Ishikawa (cell line): ENCODE results near the gene CSTB.

ENCODE experiments used
- CEBPB ChIP-seq: IDR thresholded peaks from 2 replicates; pipeline ENCODE4 v1.6.1; 2012
- CREB1 ChIP-seq: IDR thresholded peaks from 2 replicates; pipeline ENCODE4 v1.6.1; 2012; ENCODE audit warnings: low read depth
- EGR1 ChIP-seq: IDR thresholded peaks from 2 replicates; pipeline ENCODE4 v1.6.1; 2012
- EP300 ChIP-seq: IDR thresholded peaks from 2 replicates; pipeline ENCODE4 v1.6.1; 2012; ENCODE audit warnings: borderline replicate concordance
- FOXM1 ChIP-seq: IDR thresholded peaks from 2 replicates; pipeline ENCODE4 v1.6.1; 2012; ENCODE audit warnings: low read depth, borderline replicate concordance
- NFIC ChIP-seq: IDR thresholded peaks from 2 replicates; pipeline ENCODE4 v1.6.1; 2012
- RAD21 ChIP-seq: IDR thresholded peaks from 2 replicates; pipeline ENCODE4 v1.6.1; 2012; ENCODE audit warnings: low read depth
- TAF1 ChIP-seq: IDR thresholded peaks from 2 replicates; pipeline ENCODE4 v1.6.1; 2012; ENCODE audit warnings: low read depth, mild to moderate bottlenecking
- TCF12 ChIP-seq: IDR thresholded peaks from 2 replicates; pipeline ENCODE4 v1.6.1; 2012; ENCODE audit warnings: low read depth
- TEAD4 ChIP-seq: IDR thresholded peaks from 2 replicates; pipeline ENCODE4 v1.6.1; 2012
- YY1 ChIP-seq: IDR thresholded peaks from 2 replicates; pipeline ENCODE4 v1.6.1; 2012; ENCODE audit warnings: low read depth
- ZBTB7A ChIP-seq: IDR thresholded peaks from 2 replicates; pipeline ENCODE4 v1.6.1; 2012; ENCODE audit warnings: low read depth
- TF ChIP-seq, protein P1 (sequence below): IDR thresholded peaks from 2 replicates; pipeline ENCODE4 v1.6.1; 2012; ENCODE audit warnings: low read depth, mild to moderate bottlenecking
- TF ChIP-seq, protein P2 (sequence below): IDR thresholded peaks from 2 replicates; pipeline ENCODE4 v1.6.1; 2012
- TF ChIP-seq, protein P3 (sequence below): IDR thresholded peaks from 2 replicates; pipeline ENCODE4 v1.6.1; 2012

Gene CSTB

GRCh38 chr21:43809853-43810504, 33.9 kb upstream of the CSTB start:
- TF ChIP-seq TAF1 (no peak), NFIC (no peak), YY1 (no peak), TCF12 (no peak), ZBTB7A (no peak), TEAD4 (no peak), RAD21 (no peak)
- TF ChIP-seq, protein P1, sequence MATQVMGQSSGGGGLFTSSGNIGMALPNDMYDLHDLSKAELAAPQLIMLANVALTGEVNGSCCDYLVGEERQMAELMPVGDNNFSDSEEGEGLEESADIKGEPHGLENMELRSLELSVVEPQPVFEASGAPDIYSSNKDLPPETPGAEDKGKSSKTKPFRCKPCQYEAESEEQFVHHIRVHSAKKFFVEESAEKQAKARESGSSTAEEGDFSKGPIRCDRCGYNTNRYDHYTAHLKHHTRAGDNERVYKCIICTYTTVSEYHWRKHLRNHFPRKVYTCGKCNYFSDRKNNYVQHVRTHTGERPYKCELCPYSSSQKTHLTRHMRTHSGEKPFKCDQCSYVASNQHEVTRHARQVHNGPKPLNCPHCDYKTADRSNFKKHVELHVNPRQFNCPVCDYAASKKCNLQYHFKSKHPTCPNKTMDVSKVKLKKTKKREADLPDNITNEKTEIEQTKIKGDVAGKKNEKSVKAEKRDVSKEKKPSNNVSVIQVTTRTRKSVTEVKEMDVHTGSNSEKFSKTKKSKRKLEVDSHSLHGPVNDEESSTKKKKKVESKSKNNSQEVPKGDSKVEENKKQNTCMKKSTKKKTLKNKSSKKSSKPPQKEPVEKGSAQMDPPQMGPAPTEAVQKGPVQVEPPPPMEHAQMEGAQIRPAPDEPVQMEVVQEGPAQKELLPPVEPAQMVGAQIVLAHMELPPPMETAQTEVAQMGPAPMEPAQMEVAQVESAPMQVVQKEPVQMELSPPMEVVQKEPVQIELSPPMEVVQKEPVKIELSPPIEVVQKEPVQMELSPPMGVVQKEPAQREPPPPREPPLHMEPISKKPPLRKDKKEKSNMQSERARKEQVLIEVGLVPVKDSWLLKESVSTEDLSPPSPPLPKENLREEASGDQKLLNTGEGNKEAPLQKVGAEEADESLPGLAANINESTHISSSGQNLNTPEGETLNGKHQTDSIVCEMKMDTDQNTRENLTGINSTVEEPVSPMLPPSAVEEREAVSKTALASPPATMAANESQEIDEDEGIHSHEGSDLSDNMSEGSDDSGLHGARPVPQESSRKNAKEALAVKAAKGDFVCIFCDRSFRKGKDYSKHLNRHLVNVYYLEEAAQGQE: no peak

DNA sequence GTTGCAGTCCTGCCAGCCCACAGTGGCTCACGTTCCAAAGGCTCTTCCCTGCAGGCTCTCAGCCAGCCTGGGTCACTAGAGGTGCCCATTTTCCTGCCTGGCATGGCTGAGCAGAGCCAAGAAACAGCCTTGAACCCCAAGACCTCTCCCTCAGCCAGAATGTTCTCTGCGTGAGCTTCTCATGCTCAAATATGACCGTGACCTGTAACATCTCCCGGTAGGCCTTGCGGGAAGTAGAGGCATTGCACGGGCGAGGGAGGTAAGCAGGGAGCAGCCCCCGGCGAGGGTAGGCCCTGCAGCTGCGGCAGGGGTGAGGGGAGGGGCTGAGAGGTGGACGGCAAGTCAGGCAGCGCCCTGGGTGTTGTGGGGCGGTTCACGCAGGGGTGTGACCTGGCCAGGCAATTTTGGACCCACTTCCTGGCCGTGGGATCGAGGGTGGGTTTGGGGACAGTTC, 33.3 kb upstream of the CSTB start:
- TF ChIP-seq FOXM1: no peak
- TF ChIP-seq ZBTB7A: no peak
- no peak for TF ChIP-seq NFIC
- no peak for TF ChIP-seq CEBPB
- TF ChIP-seq RAD21: no peak
- no peak for TF ChIP-seq EGR1
- no peak for TF ChIP-seq EP300
- no peak for TF ChIP-seq TCF12
- TF ChIP-seq TAF1: no peak
- TF ChIP-seq, protein P1: no peak
- TF ChIP-seq, protein P2, sequence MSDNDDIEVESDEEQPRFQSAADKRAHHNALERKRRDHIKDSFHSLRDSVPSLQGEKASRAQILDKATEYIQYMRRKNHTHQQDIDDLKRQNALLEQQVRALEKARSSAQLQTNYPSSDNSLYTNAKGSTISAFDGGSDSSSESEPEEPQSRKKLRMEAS: no peak
- no peak for TF ChIP-seq CREB1

DNA sequence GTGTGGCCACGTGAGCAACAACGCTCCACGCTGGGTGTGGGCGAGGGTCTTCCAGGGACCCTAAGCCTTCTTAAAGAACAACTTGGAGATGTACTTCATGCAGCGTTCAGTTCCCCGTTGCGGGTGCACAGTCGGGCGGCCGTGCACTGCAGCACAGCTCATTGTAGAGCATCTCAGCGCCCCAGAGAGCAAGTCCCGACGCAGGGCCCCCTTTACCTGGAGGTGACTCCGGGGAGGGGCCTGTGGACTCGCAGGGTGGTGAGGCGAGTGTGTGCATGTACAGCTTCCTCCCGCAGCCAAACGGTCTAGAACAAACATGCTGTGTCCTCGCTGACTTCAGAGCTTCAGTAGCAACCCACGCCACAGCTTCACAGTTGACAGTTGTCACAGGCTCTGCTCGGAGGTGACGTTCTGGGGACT, 32.7 kb upstream of the CSTB start:
- TF ChIP-seq, protein P3, sequence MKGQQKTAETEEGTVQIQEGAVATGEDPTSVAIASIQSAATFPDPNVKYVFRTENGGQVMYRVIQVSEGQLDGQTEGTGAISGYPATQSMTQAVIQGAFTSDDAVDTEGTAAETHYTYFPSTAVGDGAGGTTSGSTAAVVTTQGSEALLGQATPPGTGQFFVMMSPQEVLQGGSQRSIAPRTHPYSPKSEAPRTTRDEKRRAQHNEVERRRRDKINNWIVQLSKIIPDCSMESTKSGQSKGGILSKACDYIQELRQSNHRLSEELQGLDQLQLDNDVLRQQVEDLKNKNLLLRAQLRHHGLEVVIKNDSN: no peak
- TF ChIP-seq CEBPB (no peak), CREB1 (no peak), NFIC (no peak), YY1 (no peak)

DNA sequence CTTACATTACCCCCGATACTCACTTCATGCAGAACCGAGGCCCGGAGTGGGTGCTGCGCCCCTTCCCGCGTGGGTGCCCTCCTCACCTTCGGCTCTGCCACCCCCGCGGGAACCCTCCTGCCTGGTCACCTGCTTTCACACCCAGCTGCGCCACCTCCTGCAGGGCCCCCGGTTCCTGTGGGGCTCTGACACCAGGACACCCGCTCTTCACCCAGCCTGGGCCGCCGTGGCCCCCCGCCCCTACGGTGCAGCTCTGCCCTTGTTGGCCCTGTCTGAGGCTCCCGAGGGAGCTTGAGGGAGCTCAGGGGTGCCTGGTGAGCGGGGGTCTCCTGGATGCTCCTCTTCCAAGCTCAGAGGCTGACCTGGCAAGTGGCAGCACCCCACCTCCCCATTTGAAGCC, 32.3 kb upstream of the CSTB start:
- TF ChIP-seq TCF12 (no peak), EP300 (no peak), YY1 (no peak), TAF1 (no peak), FOXM1 (no peak), RAD21 (no peak), CREB1 (no peak), ZBTB7A (no peak; the same call in 1 of the 2 replicates), CEBPB (no peak), EGR1 (no peak)
- TF ChIP-seq, protein P1: no peak
- TF ChIP-seq, protein P3: no peak
- TF ChIP-seq, protein P2: no peak
